Liver (tissue), 3 donors: ENCODE results near the gene WDR27.

Experiments
- EGR1 ChIP-seq, 2 donors: IDR thresholded peaks; 2 replicates each; pipeline ENCODE4 v1.6.1; 2016 to 2018; ENCODE audit warnings: antibody characterized with exemption in 2 of 2, low read depth in 2 of 2
- FOXA2 ChIP-seq: IDR thresholded peaks from 2 replicates; pipeline ENCODE4 v1.6.1; 2016; ENCODE audit warnings: antibody characterized with exemption
- GABPA ChIP-seq, 2 donors: IDR thresholded peaks in 1 of 2; conservative IDR thresholded peaks in 1 of 2; 2 replicates each; pipeline ENCODE4 v1.6.1; 2016; ENCODE audit warnings: antibody characterized with exemption in 2 of 2, mild to moderate bottlenecking in 1 of 2, moderate library complexity in 1 of 2
- HNF4G ChIP-seq: IDR thresholded peaks from 2 replicates; pipeline ENCODE4 v1.6.1; 2016; ENCODE audit warnings: antibody characterized with exemption
- NR2F2 ChIP-seq: IDR thresholded peaks from 2 replicates; pipeline ENCODE4 v1.6.1; 2016; ENCODE audit warnings: antibody characterized with exemption
- RAD21 ChIP-seq, 2 donors: IDR thresholded peaks; 2 replicates each; pipeline ENCODE4 v1.6.1; 2016; ENCODE audit warnings: antibody characterized with exemption in 2 of 2, mild to moderate bottlenecking in 2 of 2
- RXRA ChIP-seq, 2 donors: IDR thresholded peaks; 2 replicates each; pipeline ENCODE4 v1.6.1; 2017 to 2018; ENCODE audit warnings: antibody characterized with exemption in 2 of 2, mild to moderate bottlenecking in 1 of 2
- TAF1 ChIP-seq: conservative IDR thresholded peaks from 2 replicates; pipeline ENCODE4 v1.6.1; 2016; ENCODE audit warnings: antibody characterized with exemption, mild to moderate bottlenecking
- YY1 ChIP-seq: IDR thresholded peaks from 2 replicates; pipeline ENCODE4 v1.6.1; 2016; ENCODE audit warnings: antibody characterized with exemption, mild to moderate bottlenecking
- TF ChIP-seq, protein P1 (sequence below): fragments of 150-350 bp; IDR thresholded peaks from 2 replicates; pipeline ENCODE4 v1.5.1; 2017; ENCODE audit warnings: improper control_type of control experiment, low read depth, low read length; ENCODE audit not compliant: missing input control
- TF ChIP-seq, protein P2 (sequence below): IDR thresholded peaks from 2 replicates; pipeline ENCODE4 v1.6.1; 2016; ENCODE audit warnings: antibody characterized with exemption, mild to moderate bottlenecking
- TF ChIP-seq, protein P3 (sequence below): IDR thresholded peaks from 2 replicates; pipeline ENCODE4 v1.6.1; 2016; ENCODE audit warnings: antibody characterized with exemption
- TF ChIP-seq, protein P4 (sequence below): IDR thresholded peaks from 2 replicates; pipeline ENCODE4 v1.6.1; 2016; ENCODE audit warnings: antibody characterized with exemption
- donor health status: healthy.
- donor health status: healthy.

- TF ChIP-seq, protein P1, sequence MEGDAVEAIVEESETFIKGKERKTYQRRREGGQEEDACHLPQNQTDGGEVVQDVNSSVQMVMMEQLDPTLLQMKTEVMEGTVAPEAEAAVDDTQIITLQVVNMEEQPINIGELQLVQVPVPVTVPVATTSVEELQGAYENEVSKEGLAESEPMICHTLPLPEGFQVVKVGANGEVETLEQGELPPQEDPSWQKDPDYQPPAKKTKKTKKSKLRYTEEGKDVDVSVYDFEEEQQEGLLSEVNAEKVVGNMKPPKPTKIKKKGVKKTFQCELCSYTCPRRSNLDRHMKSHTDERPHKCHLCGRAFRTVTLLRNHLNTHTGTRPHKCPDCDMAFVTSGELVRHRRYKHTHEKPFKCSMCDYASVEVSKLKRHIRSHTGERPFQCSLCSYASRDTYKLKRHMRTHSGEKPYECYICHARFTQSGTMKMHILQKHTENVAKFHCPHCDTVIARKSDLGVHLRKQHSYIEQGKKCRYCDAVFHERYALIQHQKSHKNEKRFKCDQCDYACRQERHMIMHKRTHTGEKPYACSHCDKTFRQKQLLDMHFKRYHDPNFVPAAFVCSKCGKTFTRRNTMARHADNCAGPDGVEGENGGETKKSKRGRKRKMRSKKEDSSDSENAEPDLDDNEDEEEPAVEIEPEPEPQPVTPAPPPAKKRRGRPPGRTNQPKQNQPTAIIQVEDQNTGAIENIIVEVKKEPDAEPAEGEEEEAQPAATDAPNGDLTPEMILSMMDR = no peak
- TF ChIP-seq YY1 (no peak), RAD21 (IDR thresholded peaks at IDR 0.05) (no peak), GABPA (IDR thresholded peaks at IDR 0.05 in 1 of 2, conservative IDR thresholded peaks at IDR 0.05 in 1 of 2) (no peak), EGR1 (IDR thresholded peaks at IDR 0.05; ENCODE audit: low read depth in 2 of 2) (no peak), NR2F2 (no peak), TAF1 (no peak), RXRA (IDR thresholded peaks at IDR 0.05) (no peak), HNF4G (no peak), FOXA2 (no peak)
- TF ChIP-seq, protein P2, sequence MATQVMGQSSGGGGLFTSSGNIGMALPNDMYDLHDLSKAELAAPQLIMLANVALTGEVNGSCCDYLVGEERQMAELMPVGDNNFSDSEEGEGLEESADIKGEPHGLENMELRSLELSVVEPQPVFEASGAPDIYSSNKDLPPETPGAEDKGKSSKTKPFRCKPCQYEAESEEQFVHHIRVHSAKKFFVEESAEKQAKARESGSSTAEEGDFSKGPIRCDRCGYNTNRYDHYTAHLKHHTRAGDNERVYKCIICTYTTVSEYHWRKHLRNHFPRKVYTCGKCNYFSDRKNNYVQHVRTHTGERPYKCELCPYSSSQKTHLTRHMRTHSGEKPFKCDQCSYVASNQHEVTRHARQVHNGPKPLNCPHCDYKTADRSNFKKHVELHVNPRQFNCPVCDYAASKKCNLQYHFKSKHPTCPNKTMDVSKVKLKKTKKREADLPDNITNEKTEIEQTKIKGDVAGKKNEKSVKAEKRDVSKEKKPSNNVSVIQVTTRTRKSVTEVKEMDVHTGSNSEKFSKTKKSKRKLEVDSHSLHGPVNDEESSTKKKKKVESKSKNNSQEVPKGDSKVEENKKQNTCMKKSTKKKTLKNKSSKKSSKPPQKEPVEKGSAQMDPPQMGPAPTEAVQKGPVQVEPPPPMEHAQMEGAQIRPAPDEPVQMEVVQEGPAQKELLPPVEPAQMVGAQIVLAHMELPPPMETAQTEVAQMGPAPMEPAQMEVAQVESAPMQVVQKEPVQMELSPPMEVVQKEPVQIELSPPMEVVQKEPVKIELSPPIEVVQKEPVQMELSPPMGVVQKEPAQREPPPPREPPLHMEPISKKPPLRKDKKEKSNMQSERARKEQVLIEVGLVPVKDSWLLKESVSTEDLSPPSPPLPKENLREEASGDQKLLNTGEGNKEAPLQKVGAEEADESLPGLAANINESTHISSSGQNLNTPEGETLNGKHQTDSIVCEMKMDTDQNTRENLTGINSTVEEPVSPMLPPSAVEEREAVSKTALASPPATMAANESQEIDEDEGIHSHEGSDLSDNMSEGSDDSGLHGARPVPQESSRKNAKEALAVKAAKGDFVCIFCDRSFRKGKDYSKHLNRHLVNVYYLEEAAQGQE = no peak
- TF ChIP-seq, protein P3, sequence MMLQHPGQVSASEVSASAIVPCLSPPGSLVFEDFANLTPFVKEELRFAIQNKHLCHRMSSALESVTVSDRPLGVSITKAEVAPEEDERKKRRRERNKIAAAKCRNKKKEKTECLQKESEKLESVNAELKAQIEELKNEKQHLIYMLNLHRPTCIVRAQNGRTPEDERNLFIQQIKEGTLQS = no peak
- TF ChIP-seq, protein P4, sequence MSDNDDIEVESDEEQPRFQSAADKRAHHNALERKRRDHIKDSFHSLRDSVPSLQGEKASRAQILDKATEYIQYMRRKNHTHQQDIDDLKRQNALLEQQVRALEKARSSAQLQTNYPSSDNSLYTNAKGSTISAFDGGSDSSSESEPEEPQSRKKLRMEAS = no peak
These were observed 246.4 kb downstream of the WDR27 start for GRCh38 chr6:169455470-169455869.
